NK-92 (cell line): ENCODE results near the gene SLC14A1.

ENCODE experiments used
- DNase-seq: peaks from one replicate; lab custom pipeline; 2025; ENCODE audit not compliant: unreplicated experiment; lab: John Stamatoyannopoulos, UW

Gene SLC14A1

GRCh38 chr18:45722899-45723298 lies 1.1 kb upstream of the SLC14A1 start:
- no peak for DNase-seq

GRCh38 chr18:45724601-45725000 lies 620 bp downstream of the SLC14A1 start:
- DNase-seq: no peak

- no peak for DNase-seq
These were observed 1.4 kb downstream of the SLC14A1 start for GRCh38 chr18:45725336-45725735.

GRCh38 chr18:45726603-45727002 lies 2.6 kb downstream of the SLC14A1 start:
- no peak for DNase-seq

GRCh38 chr18:45727068-45727467 lies 3.1 kb downstream of the SLC14A1 start:
- no peak for DNase-seq

GRCh38 chr18:45728336-45729010 lies 4.5 kb downstream of the SLC14A1 start:
- no peak for DNase-seq

- DNase-seq: no peak
These were observed 7.0 kb downstream of the SLC14A1 start for GRCh38 chr18:45730832-45731575.

GRCh38 chr18:45731716-45732115 lies 7.7 kb downstream of the SLC14A1 start:
- DNase-seq: no peak

- no peak for DNase-seq
These were observed 9.6 kb downstream of the SLC14A1 start for GRCh38 chr18:45733535-45733934.

GRCh38 chr18:45734505-45734904 lies 10.5 kb downstream of the SLC14A1 start:
- no peak for DNase-seq

GRCh38 chr18:45734944-45735343 lies 11.0 kb downstream of the SLC14A1 start:
- DNase-seq: no peak

- DNase-seq: no peak
These were observed 14.7 kb downstream of the SLC14A1 start for GRCh38 chr18:45738660-45739059.

- no peak for DNase-seq
These were observed 15.3 kb downstream of the SLC14A1 start for GRCh38 chr18:45739268-45739667.

GRCh38 chr18:45739848-45740247 lies 15.9 kb downstream of the SLC14A1 start:
- DNase-seq: no peak

GRCh38 chr18:45741056-45741455 lies 17.1 kb downstream of the SLC14A1 start:
- DNase-seq: no peak

GRCh38 chr18:45745817-45746461 lies 22.0 kb downstream of the SLC14A1 start:
- DNase-seq: no peak

- DNase-seq: no peak
These were observed 24.5 kb downstream of the SLC14A1 start for GRCh38 chr18:45748501-45748900.

GRCh38 chr18:45749918-45750689 lies 26.1 kb downstream of the SLC14A1 start:
- DNase-seq: no peak

- DNase-seq: no peak
These were observed 27.8 kb downstream of the SLC14A1 start for GRCh38 chr18:45751766-45752165.

GRCh38 chr18:45752681-45753080 lies 28.7 kb downstream of the SLC14A1 start:
- DNase-seq: no peak

GRCh38 chr18:45753286-45753685 lies 29.3 kb downstream of the SLC14A1 start:
- DNase-seq: no peak
